ENCODE measurements around the gene PKDCC. TPM values are rescaled to one million over a fixed set of nuclear protein-coding genes. Genes with fewer than 3 reads are reported as not detected.

Gene PKDCC, protein sequence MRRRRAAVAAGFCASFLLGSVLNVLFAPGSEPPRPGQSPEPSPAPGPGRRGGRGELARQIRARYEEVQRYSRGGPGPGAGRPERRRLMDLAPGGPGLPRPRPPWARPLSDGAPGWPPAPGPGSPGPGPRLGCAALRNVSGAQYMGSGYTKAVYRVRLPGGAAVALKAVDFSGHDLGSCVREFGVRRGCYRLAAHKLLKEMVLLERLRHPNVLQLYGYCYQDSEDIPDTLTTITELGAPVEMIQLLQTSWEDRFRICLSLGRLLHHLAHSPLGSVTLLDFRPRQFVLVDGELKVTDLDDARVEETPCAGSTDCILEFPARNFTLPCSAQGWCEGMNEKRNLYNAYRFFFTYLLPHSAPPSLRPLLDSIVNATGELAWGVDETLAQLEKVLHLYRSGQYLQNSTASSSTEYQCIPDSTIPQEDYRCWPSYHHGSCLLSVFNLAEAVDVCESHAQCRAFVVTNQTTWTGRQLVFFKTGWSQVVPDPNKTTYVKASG
- total RNA-seq (2013; cell fraction: nucleolus; rRNA removed), result not detected in 2 replicates
- total RNA-seq (2014; rRNA removed), result 4.9 and 5.9 TPM in 2 replicates
- 4.2 and 5.2 TPM in 2 replicates for total RNA-seq (2014; rRNA removed; fragmentation: Illumina TruSeq; extraction: Trizol)
- total RNA-seq (2021), result 4.3 TPM in 2 replicates
- polyA plus RNA-seq (2011; ENCODE audit: low read depth), result 1.6 TPM
- 0.24 TPM in 1 of 2 replicates, not detected in the other for polyA plus RNA-seq (2011; rRNA removed)
- polyA plus RNA-seq (2011; cell fraction: cytosol; rRNA removed), result 0.17 TPM in 1 of 2 replicates, not detected in the other
- 0.46 and 0.51 TPM in 2 replicates for polyA plus RNA-seq (2011; cell fraction: nucleus; rRNA removed)
- polyA plus RNA-seq (2012), result 1.8 and 3.6 TPM in 2 replicates
- polyA plus RNA-seq (2014; fragmentation: Illumina TruSeq; extraction: Trizol), result 4.0 and 5.6 TPM in 2 replicates
- under 1 TPM; 0.13 to 0.16 TPM for polyA plus RNA-seq (2014; fragmentation: Nextera tagmentation; extraction: Ambion mirVana)
- 7.1 and 10.2 TPM in 2 replicates for polyA plus RNA-seq (2014; rRNA removed)
- polyA plus RNA-seq (2016; fragmentation: Nextera tagmentation; extraction: Ambion mirVana), result under 1 TPM; 0.15 to 0.25 TPM
- polyA minus RNA-seq (2011; rRNA and poly(A)+ RNA removed), result not detected in 2 replicates
- polyA minus RNA-seq (2011; cell fraction: cytosol; rRNA and poly(A)+ RNA removed), result not detected in 2 replicates
- 0.77 TPM in 1 of 2 replicates, not detected in the other for polyA minus RNA-seq (2011; cell fraction: nucleus; rRNA and poly(A)+ RNA removed)
- Bru-seq, nascent RNA, result percentile 14 among the genes with signal in this experiment
- BruChase-seq, experiment 1, labeled RNA remaining after a 6-hour chase, result percentile 13 among the genes with signal in this experiment
- percentile 21 among the genes with signal in this experiment for BruChase-seq, experiment 2, labeled RNA remaining after a 2-hour chase
- long read RNA-seq, experiment 1, result 0 reads
- long read RNA-seq, experiment 2, result 0 reads

DNA sequence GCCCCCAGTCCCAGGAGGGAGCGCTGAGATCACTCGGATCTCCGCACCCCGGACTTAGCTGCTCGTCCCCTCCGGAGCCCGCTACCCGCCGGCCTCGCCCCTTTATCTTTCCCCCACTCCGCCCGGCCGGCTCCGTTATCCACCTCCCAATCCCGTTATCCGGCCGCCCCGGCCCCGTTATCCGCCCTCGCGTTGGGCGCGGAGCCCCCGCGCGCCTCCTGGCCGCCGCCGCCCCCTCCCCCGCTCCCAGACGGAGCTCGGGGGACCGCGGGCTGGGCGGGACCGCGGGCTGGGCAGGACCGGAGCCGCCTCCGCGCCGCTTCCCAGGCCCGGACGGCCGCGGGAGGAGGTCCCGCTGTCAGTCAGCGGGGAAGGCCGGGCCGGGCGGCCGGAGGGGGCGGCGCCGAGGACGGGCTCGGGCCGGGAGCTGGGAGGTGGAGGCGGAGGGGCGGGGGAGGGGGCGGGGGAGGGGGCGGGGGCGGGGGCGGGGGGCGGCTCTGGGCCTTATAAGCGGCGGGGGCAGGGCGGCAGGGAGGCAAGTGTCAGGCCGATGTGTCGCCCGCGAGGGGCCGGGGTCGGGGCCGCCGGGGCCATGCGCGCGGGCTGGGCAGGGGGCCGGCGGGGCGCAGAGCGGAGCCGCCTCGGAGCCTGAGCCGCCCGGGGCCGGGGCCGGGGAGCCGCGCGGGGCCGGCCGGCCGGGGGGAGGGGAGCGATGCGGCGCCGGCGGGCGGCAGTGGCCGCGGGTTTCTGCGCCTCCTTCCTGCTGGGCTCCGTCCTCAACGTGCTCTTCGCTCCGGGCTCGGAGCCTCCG, at the start of gene PKDCC:
Gene PKDCC (plus strand): TSS at position 534 of the 811 bp plus-strand sequence. CDS start 179 bp downstream, at position 713.
- H3K4me3 ChIP-seq, result peak within 1 kb of the TSS; percentile 63; the same call in 1 of the 2 replicates
- ATAC-seq (peak; percentile 69), DNase-seq (ENCODE audit: low read depth, low spot score) (no peak), FAIRE-seq (no peak)
- peak within 1 kb of the TSS; percentile 72 for H3K4me2 ChIP-seq (ENCODE audit: control insufficient read depth, insufficient read depth)
- H3K9ac ChIP-seq (ENCODE audit: control insufficient read depth, insufficient read depth, low read length), result peak within 1 kb of the TSS; percentile 8; the same call in 1 of the 2 replicates
- intact Hi-C loops (cut with micrococcal nuclease; ENCODE audit: unreplicated experiment), result no loop called here
- ChIA-PET POLR2A (no interaction called here), RAD21 (ENCODE audit: unreplicated experiment) (no interaction called here), SMC1A (ENCODE audit: uncharacterized antibody, unreplicated experiment) (no interaction called here), CTCF (no interaction called here)
- H3K36me3 ChIP-seq (ENCODE audit: control insufficient read depth in 2 of 2, insufficient read depth in 2 of 2, low read length in 1 of 2), result no peaks in the 10 kb centered on the region
- H4K20me1 ChIP-seq (ENCODE audit: control insufficient read depth, insufficient read depth), result no peaks in the 10 kb centered on the region
- WGBS (ENCODE audit: insufficient coverage, insufficient replicate concordance, low lambda C conversion rate, missing lambda C conversion rate), result under 1% methylated on average over 46 of the region's 111 CpGs
- no peak within 1 kb of the TSS for H3K27ac ChIP-seq (ENCODE audit: control insufficient read depth, insufficient read depth)
- no peaks in the 10 kb centered on the region for H3K9me3 ChIP-seq (replicated peaks; ENCODE audit: control insufficient read depth, insufficient read depth, low read length)
- BruUV-seq (replicated peaks), result no TSS peak
- H2AFZ ChIP-seq (ENCODE audit: control insufficient read depth, low read depth, low read length), result peak within 1 kb of the TSS; percentile 21; the same call in 1 of the 2 replicates
- in situ Hi-C loops (cut with MboI), result no loop called here
- H3K4me1 ChIP-seq (ENCODE audit: control insufficient read depth, insufficient read depth, low read length), result no peaks in the 10 kb centered on the region
- no peaks in the 10 kb centered on the region for H3K79me2 ChIP-seq (ENCODE audit: control insufficient read depth, insufficient read depth, low read length)
- peaks cover 13 to 15% of the 10 kb centered on the region in 2 experiments for H3K27me3 ChIP-seq (replicated peaks in 1 of 2; ENCODE audit: control insufficient read depth in 2 of 2, insufficient read depth in 2 of 2, low read length in 1 of 2)
- TF ChIP-seq EGR1 (IDR thresholded peaks at IDR 0.05; ENCODE audit: borderline replicate concordance in 1 of 2, low read depth in 2 of 2, low read length in 2 of 2), result peak in 1 of 2 experiments; percentile 67; a peak in 1 of 3 replicates
- no peak for TF ChIP-seq NFIC (IDR thresholded peaks at IDR 0.05; ENCODE audit: low read depth, low read length)
- no peak for TF ChIP-seq POU2F2 (IDR thresholded peaks at IDR 0.05; ENCODE audit: borderline replicate concordance, low read depth, low read length)
- TF ChIP-seq, protein P1, sequence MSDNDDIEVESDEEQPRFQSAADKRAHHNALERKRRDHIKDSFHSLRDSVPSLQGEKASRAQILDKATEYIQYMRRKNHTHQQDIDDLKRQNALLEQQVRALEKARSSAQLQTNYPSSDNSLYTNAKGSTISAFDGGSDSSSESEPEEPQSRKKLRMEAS (IDR thresholded peaks at IDR 0.05; ENCODE audit: low read depth, low read length), result no peak
- TF ChIP-seq MTA3 (IDR thresholded peaks at IDR 0.05; ENCODE audit: borderline replicate concordance, low read length), result no peak
- no peak for TF ChIP-seq CHD4 (IDR thresholded peaks at IDR 0.05)
- TF ChIP-seq, protein P2, sequence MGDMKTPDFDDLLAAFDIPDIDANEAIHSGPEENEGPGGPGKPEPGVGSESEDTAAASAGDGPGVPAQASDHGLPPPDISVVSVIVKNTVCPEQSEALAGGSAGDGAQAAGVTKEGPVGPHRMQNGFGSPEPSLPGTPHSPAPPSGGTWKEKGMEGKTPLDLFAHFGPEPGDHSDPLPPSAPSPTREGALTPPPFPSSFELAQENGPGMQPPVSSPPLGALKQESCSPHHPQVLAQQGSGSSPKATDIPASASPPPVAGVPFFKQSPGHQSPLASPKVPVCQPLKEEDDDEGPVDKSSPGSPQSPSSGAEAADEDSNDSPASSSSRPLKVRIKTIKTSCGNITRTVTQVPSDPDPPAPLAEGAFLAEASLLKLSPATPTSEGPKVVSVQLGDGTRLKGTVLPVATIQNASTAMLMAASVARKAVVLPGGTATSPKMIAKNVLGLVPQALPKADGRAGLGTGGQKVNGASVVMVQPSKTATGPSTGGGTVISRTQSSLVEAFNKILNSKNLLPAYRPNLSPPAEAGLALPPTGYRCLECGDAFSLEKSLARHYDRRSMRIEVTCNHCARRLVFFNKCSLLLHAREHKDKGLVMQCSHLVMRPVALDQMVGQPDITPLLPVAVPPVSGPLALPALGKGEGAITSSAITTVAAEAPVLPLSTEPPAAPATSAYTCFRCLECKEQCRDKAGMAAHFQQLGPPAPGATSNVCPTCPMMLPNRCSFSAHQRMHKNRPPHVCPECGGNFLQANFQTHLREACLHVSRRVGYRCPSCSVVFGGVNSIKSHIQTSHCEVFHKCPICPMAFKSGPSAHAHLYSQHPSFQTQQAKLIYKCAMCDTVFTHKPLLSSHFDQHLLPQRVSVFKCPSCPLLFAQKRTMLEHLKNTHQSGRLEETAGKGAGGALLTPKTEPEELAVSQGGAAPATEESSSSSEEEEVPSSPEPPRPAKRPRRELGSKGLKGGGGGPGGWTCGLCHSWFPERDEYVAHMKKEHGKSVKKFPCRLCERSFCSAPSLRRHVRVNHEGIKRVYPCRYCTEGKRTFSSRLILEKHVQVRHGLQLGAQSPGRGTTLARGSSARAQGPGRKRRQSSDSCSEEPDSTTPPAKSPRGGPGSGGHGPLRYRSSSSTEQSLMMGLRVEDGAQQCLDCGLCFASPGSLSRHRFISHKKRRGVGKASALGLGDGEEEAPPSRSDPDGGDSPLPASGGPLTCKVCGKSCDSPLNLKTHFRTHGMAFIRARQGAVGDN (IDR thresholded peaks at IDR 0.05), result no peak
- TF ChIP-seq, protein P3, sequence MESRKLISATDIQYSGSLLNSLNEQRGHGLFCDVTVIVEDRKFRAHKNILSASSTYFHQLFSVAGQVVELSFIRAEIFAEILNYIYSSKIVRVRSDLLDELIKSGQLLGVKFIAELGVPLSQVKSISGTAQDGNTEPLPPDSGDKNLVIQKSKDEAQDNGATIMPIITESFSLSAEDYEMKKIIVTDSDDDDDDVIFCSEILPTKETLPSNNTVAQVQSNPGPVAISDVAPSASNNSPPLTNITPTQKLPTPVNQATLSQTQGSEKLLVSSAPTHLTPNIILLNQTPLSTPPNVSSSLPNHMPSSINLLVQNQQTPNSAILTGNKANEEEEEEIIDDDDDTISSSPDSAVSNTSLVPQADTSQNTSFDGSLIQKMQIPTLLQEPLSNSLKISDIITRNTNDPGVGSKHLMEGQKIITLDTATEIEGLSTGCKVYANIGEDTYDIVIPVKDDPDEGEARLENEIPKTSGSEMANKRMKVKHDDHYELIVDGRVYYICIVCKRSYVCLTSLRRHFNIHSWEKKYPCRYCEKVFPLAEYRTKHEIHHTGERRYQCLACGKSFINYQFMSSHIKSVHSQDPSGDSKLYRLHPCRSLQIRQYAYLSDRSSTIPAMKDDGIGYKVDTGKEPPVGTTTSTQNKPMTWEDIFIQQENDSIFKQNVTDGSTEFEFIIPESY (IDR thresholded peaks at IDR 0.05), result no peak
- TF ChIP-seq, protein P4, sequence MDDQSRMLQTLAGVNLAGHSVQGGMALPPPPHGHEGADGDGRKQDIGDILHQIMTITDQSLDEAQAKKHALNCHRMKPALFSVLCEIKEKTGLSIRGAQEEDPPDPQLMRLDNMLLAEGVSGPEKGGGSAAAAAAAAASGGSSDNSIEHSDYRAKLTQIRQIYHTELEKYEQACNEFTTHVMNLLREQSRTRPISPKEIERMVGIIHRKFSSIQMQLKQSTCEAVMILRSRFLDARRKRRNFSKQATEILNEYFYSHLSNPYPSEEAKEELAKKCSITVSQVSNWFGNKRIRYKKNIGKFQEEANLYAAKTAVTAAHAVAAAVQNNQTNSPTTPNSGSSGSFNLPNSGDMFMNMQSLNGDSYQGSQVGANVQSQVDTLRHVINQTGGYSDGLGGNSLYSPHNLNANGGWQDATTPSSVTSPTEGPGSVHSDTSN (IDR thresholded peaks at IDR 0.05; ENCODE audit: insufficient replicate concordance, low read depth, low read length), result peak; percentile 73
